HG02938 (cell line): ENCODE results near the gene MAST4.
"Not testable (repeated sequence)": the region's sequence is repeated elsewhere in the genome, so short reads cannot be mapped to it uniquely, and the experiment has no call there.

Experiments used
- ATAC-seq: cut with Tn5 transposase; IDR thresholded peaks from one replicate; pipeline ENCODE4 v1.9.1; 2021; ENCODE audit warnings: mild to moderate bottlenecking, moderate library complexity; ENCODE audit not compliant: unreplicated experiment

The MAST4 gene

GRCh38 chr5:67102708-67103107 is 506.5 kb downstream of the MAST4 start:
- no peak for ATAC-seq

GRCh38 chr5:67104859-67105258 is 508.7 kb downstream of the MAST4 start:
- ATAC-seq = no peak

GRCh38 chr5:67105270-67105669 is 509.1 kb downstream of the MAST4 start:
- no peak for ATAC-seq

GRCh38 chr5:67106626-67107342 is 510.6 kb downstream of the MAST4 start:
- ATAC-seq = no peak

GRCh38 chr5:67111779-67112178 is 515.6 kb downstream of the MAST4 start:
- no peak for ATAC-seq

- no peak for ATAC-seq
These were observed 519.1 kb downstream of the MAST4 start for GRCh38 chr5:67115246-67115645.

- ATAC-seq = no peak
These were observed 519.6 kb downstream of the MAST4 start for GRCh38 chr5:67115817-67116216.

GRCh38 chr5:67118050-67118620 is 521.9 kb downstream of the MAST4 start:
- no peak for ATAC-seq

GRCh38 chr5:67119010-67119409 is 522.8 kb downstream of the MAST4 start:
- no peak for ATAC-seq

- ATAC-seq = no peak
These were observed 523.8 kb downstream of the MAST4 start for GRCh38 chr5:67120032-67120431.

GRCh38 chr5:67123819-67124218 is 527.6 kb downstream of the MAST4 start:
- ATAC-seq = no peak

- ATAC-seq = no peak
These were observed 528.4 kb downstream of the MAST4 start for GRCh38 chr5:67124556-67124955.

GRCh38 chr5:67127347-67127895 is 531.2 kb downstream of the MAST4 start:
- ATAC-seq = not testable (repeated sequence)

GRCh38 chr5:67129768-67130167 is 533.6 kb downstream of the MAST4 start:
- ATAC-seq = no peak

GRCh38 chr5:67133217-67133616 is 537.0 kb downstream of the MAST4 start:
- ATAC-seq = no peak

- ATAC-seq = no peak
These were observed 537.6 kb downstream of the MAST4 start for GRCh38 chr5:67133776-67134175.

- no peak for ATAC-seq
These were observed 539.3 kb downstream of the MAST4 start for GRCh38 chr5:67135381-67135984.

- no peak for ATAC-seq
These were observed 542.8 kb downstream of the MAST4 start for GRCh38 chr5:67139030-67139429.

GRCh38 chr5:67140413-67140812 is 544.2 kb downstream of the MAST4 start:
- ATAC-seq = no peak

- no peak for ATAC-seq
These were observed 545.5 kb downstream of the MAST4 start for GRCh38 chr5:67141644-67142043.

- ATAC-seq = no peak
These were observed 546.6 kb downstream of the MAST4 start for GRCh38 chr5:67142816-67143215.

- ATAC-seq = no peak
These were observed 547.4 kb downstream of the MAST4 start for GRCh38 chr5:67143549-67143948.
